HCT116 (cell line): ENCODE results near the gene POFUT1.

ENCODE experiments used
- EGR1 ChIP-seq: IDR thresholded peaks from 2 replicates; pipeline ENCODE4 v1.6.1; 2012; ENCODE audit warnings: low read depth
- ELF1 ChIP-seq: IDR thresholded peaks from 2 replicates; pipeline ENCODE4 v1.6.1; 2012; ENCODE audit warnings: low read depth, borderline replicate concordance
- EZH2 ChIP-seq: fragments of 200-600 bp; sonication (generic); IDR thresholded peaks from 2 replicates; pipeline ENCODE4 v1.6.1; 2017; ENCODE audit warnings: antibody characterized with exemption, mixed run types
- POLR2A ChIP-seq: IDR thresholded peaks from 2 replicates; pipeline ENCODE4 v1.7.0; 2011; ENCODE audit warnings: borderline replicate concordance; ENCODE audit not compliant: insufficient read depth, insufficient read length; ENCODE audit errors: extremely low read depth
- POLR2AphosphoS5 ChIP-seq: IDR thresholded peaks from 2 replicates; pipeline ENCODE4 v1.6.1; 2011; ENCODE audit warnings: mild to moderate bottlenecking, low read depth, low read length, moderate library complexity
- SIN3A ChIP-seq: IDR thresholded peaks from 2 replicates; pipeline ENCODE4 v1.6.1; 2012; ENCODE audit warnings: low read depth
- SP1 ChIP-seq: IDR thresholded peaks from 2 replicates; pipeline ENCODE4 v1.6.1; 2012; ENCODE audit warnings: low read depth
- SRF ChIP-seq: IDR thresholded peaks from 2 replicates; pipeline ENCODE4 v1.6.1; 2012; ENCODE audit warnings: low read depth
- TCF7L2 ChIP-seq: IDR thresholded peaks from 2 replicates; pipeline ENCODE4 v1.7.0; 2011; ENCODE audit warnings: borderline replicate concordance, inconsistent platforms; ENCODE audit not compliant: insufficient read depth, insufficient read length; ENCODE audit errors: extremely low read depth
- YY1 ChIP-seq: IDR thresholded peaks from 2 replicates; pipeline ENCODE4 v1.6.1; 2011; ENCODE audit warnings: low read length, low read depth, moderate library complexity, mild to moderate bottlenecking; ENCODE audit not compliant: insufficient replicate concordance; ENCODE audit errors: extremely low read depth
- ZFX ChIP-seq: fragments of 450-650 bp; IDR thresholded peaks from 2 replicates; pipeline ENCODE4 v1.6.1; 2017
- ZNF274 ChIP-seq: fragments of 200-500 bp; sonication (Bioruptor generic); IDR thresholded peaks from 2 replicates; pipeline ENCODE4 v1.6.1; 2014; ENCODE audit warnings: mild to moderate bottlenecking, low read depth, low read length, inconsistent platforms
- TF ChIP-seq, protein P1 (sequence below), 3 experiments: fragments of 200-600 bp in 1 of 3; sonication (generic) in 1 of 3; IDR thresholded peaks in 2 of 3; conservative IDR thresholded peaks in 1 of 3; 2 replicates each; pipeline ENCODE4 v1.5.1; 2012 to 2017; ENCODE audit warnings: low read depth in 2 of 3, low read length in 2 of 3, antibody characterized with exemption in 1 of 3, borderline replicate concordance in 1 of 3, control low read depth in 1 of 3, mild to moderate bottlenecking in 1 of 3, mixed read lengths in 1 of 3, mixed run types in 1 of 3, moderate library complexity in 1 of 3; ENCODE audit not compliant: insufficient read depth in 1 of 3
- TF ChIP-seq, protein P2 (sequence below): IDR thresholded peaks from 2 replicates; pipeline ENCODE4 v1.6.1; 2012; ENCODE audit warnings: low read depth

DNA sequence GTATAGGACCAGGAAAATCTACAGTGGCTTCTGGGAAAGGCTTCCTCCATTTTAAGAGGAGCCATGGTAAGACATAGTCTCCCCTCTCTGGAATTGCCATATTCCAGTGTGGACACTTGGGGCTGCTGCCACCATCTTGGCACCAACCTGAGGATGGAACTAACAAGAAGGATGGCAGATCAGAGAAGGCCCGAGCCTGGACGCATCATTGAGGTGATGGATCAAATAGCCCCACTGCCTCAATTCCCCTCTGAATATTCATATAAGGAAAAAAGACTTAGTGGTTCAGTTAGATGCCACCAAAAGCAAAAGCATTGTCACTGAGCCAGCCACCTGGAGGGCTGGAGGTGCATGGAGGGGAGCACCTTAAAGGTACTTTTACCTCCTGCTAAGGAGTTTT lies 26.1 kb upstream of the POFUT1 start:
- TF ChIP-seq YY1 (no peak), SIN3A (no peak), TCF7L2 (no peak), SP1 (no peak), SRF (no peak), ELF1 (no peak), POLR2A (no peak), ZNF274 (no peak), POLR2AphosphoS5 (no peak), EGR1 (no peak), EZH2 (no peak), ZFX (no peak)
- TF ChIP-seq, protein P1, sequence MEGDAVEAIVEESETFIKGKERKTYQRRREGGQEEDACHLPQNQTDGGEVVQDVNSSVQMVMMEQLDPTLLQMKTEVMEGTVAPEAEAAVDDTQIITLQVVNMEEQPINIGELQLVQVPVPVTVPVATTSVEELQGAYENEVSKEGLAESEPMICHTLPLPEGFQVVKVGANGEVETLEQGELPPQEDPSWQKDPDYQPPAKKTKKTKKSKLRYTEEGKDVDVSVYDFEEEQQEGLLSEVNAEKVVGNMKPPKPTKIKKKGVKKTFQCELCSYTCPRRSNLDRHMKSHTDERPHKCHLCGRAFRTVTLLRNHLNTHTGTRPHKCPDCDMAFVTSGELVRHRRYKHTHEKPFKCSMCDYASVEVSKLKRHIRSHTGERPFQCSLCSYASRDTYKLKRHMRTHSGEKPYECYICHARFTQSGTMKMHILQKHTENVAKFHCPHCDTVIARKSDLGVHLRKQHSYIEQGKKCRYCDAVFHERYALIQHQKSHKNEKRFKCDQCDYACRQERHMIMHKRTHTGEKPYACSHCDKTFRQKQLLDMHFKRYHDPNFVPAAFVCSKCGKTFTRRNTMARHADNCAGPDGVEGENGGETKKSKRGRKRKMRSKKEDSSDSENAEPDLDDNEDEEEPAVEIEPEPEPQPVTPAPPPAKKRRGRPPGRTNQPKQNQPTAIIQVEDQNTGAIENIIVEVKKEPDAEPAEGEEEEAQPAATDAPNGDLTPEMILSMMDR (IDR thresholded peaks at IDR 0.05 in 2 of 3, conservative IDR thresholded peaks at IDR 0.05 in 1 of 3; ENCODE audit: borderline replicate concordance in 1 of 3, insufficient read depth in 1 of 3, low read depth in 2 of 3, low read length in 2 of 3): no peak
- TF ChIP-seq, protein P2, sequence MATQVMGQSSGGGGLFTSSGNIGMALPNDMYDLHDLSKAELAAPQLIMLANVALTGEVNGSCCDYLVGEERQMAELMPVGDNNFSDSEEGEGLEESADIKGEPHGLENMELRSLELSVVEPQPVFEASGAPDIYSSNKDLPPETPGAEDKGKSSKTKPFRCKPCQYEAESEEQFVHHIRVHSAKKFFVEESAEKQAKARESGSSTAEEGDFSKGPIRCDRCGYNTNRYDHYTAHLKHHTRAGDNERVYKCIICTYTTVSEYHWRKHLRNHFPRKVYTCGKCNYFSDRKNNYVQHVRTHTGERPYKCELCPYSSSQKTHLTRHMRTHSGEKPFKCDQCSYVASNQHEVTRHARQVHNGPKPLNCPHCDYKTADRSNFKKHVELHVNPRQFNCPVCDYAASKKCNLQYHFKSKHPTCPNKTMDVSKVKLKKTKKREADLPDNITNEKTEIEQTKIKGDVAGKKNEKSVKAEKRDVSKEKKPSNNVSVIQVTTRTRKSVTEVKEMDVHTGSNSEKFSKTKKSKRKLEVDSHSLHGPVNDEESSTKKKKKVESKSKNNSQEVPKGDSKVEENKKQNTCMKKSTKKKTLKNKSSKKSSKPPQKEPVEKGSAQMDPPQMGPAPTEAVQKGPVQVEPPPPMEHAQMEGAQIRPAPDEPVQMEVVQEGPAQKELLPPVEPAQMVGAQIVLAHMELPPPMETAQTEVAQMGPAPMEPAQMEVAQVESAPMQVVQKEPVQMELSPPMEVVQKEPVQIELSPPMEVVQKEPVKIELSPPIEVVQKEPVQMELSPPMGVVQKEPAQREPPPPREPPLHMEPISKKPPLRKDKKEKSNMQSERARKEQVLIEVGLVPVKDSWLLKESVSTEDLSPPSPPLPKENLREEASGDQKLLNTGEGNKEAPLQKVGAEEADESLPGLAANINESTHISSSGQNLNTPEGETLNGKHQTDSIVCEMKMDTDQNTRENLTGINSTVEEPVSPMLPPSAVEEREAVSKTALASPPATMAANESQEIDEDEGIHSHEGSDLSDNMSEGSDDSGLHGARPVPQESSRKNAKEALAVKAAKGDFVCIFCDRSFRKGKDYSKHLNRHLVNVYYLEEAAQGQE: no peak
